Activated T-cell treated with anti-CD3 and anti-CD28 coated beads for 24 hours (primary cell): ENCODE results near the gene PRSS22.

ENCODE experiments used
- DNase-seq: peaks from one replicate; pipeline ENCODE4 v3.0.0-alpha.2; 2020; ENCODE audit warnings: low read depth

Gene PRSS22, protein sequence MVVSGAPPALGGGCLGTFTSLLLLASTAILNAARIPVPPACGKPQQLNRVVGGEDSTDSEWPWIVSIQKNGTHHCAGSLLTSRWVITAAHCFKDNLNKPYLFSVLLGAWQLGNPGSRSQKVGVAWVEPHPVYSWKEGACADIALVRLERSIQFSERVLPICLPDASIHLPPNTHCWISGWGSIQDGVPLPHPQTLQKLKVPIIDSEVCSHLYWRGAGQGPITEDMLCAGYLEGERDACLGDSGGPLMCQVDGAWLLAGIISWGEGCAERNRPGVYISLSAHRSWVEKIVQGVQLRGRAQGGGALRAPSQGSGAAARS

DNA sequence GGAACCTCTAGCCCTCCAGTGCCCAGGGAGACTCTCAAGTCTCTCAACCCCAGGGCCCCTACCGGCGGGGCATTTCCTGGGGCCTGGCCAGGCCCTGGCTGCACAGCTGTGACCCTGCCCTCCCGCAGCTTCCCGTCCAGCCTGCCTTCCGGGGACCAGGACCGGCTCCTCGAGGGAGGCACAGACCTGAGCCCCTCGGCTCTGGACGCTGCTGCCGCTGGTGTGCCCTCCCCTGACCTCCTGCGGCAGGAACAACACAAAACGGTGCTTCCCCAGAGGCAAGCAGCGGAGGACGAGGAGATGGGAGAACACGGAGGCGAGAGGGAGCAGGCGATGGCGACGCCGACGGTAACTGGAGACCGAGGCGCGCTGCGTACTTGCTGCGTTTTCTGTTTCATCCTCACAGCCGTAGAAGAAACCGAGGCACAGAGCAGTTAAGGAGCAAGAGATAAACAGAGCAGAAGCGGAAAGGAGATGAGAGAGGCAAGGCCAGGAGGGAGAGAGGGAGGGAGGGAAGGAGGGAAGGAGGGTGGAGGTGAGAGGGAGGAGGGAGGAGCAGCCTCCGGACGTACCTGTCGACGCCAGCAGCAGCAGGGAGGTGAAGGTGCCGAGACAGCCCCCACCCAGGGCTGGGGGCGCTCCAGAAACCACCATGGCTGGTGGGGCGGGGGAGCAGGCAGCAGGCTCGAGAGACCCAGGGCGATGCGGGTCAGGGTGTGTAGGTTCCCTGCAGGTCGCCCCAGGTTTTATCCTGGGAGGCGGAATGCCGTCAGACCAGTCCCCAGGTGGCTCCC is at the start of gene PRSS22:
Gene PRSS22 (minus strand): TSS at position 720 of the 794 bp plus-strand sequence. CDS start 66 bp downstream, at position 654.
- DNase-seq: no peak

- DNase-seq: peak; percentile 32
Observed at GRCh38 chr16:2907084-2907753, 49.2 kb upstream of the PRSS22 start.

DNA sequence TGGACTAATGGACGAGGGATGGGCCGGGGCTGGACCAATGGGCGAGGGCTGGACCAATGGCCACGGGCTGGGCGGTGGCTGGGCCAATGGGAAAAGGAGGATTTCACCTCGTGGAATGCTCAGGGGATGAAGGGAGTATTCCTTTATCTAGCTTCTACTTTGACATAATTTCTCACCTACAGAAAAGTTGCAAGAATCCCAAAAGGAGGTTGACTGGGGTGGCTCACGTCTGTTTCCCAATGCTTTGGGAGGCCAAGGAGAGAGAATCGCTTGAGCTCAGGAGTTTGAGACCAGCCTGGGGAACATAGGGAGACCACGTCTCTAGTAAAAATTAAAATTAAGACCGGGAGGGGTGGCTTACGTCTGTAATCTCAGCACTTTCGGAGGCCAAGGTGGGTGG is 48.0 kb upstream of the PRSS22 start:
- DNase-seq: no peak

GRCh38 chr16:2905241-2905987 is 47.4 kb upstream of the PRSS22 start:
- DNase-seq: peak; percentile 92

DNA sequence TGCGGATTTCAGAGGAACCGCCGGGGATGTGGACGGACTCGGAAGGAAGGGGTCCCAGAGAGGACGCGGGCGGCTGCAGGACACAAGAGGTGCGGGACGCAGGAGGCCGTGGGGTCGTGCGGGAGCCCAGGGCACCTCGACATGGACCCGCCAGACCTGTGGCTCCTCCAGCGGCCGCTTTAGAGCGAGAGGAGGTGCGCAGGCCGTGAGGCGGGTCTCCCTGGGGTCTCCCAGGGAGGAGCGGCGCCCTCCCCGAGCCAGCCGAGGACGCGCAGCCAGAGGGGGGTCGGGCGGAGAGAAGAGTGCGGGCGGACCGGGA is 46.9 kb upstream of the PRSS22 start:
- DNase-seq: peak; percentile 19

GRCh38 chr16:2904100-2904921 is 46.3 kb upstream of the PRSS22 start:
- peak; percentile 68 for DNase-seq

DNA sequence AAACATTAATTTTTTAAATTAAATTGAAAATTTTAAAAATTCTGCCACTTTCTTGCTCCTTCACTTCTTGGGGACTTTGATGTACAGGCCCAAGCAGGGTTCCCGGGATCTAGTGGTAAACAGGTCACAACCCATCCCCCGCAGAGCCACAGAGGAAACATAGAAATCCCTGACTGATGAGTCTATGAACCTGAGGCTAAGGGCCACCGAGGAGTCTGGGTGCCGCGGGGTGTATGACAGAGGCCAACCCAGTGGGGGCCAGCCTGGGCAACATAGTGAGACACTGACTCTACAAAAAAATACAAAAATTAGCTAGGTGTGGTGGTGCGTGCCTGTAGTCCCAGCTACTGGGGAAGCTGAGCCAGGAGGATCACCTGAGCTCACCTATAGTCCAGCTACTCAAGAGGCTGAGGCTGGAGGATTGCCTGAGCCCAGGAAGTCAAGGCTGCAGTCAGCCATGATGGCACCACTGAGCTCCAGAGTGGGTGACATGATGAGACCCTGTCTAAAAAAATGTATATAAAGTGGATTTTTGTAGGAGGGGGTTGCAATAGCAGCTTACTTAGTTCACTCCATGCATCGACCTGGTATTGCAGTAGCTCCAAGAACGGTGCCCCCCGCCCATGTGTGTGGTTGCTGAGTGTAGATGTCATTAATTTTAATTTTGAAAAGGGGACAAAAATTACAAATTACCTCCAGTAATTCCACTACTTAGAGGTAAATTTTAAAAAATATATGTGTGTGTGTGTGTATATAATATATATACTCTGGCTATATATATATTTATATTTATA is 44.6 kb upstream of the PRSS22 start:
- no peak for DNase-seq

DNA sequence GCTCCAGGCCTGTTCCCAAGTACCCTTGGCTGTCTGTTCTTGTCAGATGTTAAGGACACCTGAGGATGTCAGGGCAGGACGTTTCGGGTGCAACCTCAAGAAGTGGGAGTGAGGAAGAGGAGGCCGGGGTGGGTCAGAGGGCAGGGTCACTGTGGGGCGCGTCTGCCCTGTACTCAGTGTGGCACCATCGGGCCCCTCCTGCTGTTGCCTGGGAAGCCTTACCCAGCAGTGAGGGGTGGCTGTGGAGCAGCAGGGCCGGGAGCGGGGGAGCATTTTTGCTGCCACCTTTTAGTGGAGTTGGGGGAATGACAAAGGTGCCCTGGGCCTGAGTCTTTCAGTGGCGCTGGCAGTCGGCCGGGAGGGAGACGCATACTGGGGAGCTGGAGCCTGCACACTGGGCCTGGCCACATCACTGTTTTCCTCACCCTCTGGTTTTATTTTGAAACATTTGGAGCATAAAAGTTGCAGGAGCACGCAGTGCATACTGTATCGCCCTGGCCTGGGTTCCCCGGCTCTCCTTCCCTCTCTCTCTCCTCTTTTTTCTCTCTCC is 42.6 kb upstream of the PRSS22 start:
- DNase-seq: no peak

GRCh38 chr16:2899564-2900072 is 41.6 kb upstream of the PRSS22 start:
- DNase-seq: no peak

- no peak for DNase-seq
Observed at GRCh38 chr16:2898831-2899563, 41.0 kb upstream of the PRSS22 start.

DNA sequence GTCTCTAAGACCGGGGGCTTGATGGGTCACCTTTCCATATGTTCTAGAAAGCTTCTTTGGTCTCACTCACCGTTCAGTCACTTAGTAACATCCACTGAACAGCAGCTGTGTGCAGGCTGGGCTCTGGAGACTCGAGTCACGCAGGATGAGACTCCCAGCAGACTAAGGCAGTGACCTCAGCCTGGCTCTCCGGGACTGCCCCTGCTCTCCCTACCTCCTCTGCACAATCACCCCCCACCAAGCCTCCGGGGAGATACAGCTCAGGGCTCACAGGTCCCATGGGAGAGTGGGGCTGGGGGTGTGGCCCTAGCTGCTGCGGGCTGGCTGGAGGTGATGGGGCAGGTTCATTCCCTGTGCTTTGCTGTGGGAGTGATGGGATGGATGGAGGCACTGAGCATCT is 39.1 kb upstream of the PRSS22 start:
- no peak for DNase-seq

GRCh38 chr16:2896480-2897010 is 38.6 kb upstream of the PRSS22 start:
- DNase-seq: no peak

GRCh38 chr16:2895813-2896212 is 37.8 kb upstream of the PRSS22 start:
- no peak for DNase-seq

- DNase-seq: no peak
Observed at GRCh38 chr16:2894231-2894630, 36.3 kb upstream of the PRSS22 start.

DNA sequence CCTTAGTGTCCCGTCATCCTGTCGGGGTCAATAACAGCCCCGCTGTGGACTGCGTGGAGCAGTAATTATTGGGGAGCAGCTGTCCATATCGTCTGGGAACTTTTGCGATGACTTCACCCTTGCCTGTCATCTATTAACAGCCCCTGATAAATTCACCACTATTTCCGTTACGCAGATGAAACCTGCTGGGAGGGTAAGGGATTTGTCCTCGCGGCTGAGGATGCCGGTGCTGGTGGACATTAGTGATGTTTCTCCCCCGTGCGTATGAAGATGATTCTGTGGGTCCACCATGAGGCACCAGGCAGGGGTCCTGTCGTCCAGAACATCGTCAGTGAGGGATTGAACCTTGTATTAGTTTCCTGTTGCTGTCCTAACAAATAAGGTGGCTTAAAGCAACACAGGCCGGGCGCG is 26.1 kb upstream of the PRSS22 start:
- DNase-seq: no peak

- DNase-seq: no peak
Observed at GRCh38 chr16:2883458-2883908, 25.5 kb upstream of the PRSS22 start.

DNA sequence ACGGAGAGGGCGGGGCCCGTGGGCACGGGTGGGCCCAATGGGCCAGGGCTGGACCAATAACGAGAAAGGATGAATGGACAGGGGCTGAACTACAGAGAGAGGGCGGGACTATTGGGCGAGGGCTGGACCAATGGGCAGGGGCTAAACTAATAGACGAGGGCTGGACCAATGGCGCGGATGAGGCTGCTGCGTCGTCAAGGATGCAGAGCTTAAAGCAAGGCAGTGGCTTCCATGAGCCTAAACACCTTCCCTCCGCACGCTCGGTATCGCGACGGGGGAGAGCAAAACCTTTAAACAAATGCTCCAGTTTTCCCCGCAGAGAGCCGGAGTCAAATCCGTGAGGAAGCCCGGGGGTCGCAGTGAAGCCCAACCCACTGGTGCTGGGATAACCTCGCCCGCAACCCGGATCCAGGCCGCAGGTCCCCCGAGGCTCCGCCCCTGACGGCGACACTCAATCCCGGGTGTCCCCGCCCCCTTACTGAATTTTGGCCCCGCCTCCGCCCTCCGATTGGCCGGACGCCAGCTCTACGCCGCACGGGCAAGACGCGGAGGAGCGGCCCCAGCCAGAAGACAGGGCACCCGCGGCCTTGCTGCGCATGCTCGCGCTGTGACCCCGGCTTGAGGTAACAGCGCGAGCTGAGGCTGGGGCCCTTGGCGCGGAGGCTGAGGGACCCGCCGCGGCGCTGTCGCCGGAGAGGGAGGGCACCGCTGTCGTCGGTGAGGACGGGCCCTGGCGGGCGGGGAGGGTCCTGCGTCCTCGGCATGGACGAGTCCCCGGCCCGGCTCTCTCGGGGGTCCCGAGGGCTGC is 24.9 kb upstream of the PRSS22 start, which contains the start of gene FLYWCH2:
Gene FLYWCH2 (plus strand): TSS at position 566 of the 808 bp plus-strand sequence. CDS start 13,235 bp downstream, outside the sequence.
- peak; percentile 100 for DNase-seq
